A204.1 (cell line): Measurements from ENCODE around the gene APOD.
"Not testable (repeated sequence)": the region's sequence is repeated elsewhere in the genome, so short reads cannot be mapped to it uniquely, and the experiment has no call there.

Experiments used
- FAIRE-seq: peaks from 2 replicates; lab custom pipeline; 2012; peaks lifted over from hg19 to GRCh38; lab: Jason Lieb, UNC

Gene APOD

GRCh38 chr3:195617784-195618659 lies 34.3 kb upstream of the APOD start:
- FAIRE-seq = not testable (repeated sequence)

- not testable (repeated sequence) for FAIRE-seq
These were observed 33.4 kb upstream of the APOD start for GRCh38 chr3:195617134-195617533.

GRCh38 chr3:195616681-195617080 lies 32.9 kb upstream of the APOD start:
- FAIRE-seq = no peak

GRCh38 chr3:195615952-195616537 lies 32.3 kb upstream of the APOD start:
- not testable (repeated sequence) for FAIRE-seq

GRCh38 chr3:195614672-195615504 lies 31.1 kb upstream of the APOD start:
- FAIRE-seq = not testable (repeated sequence)

- no peak for FAIRE-seq
These were observed 29.8 kb upstream of the APOD start for GRCh38 chr3:195613468-195614069.

GRCh38 chr3:195612075-195612800 lies 28.5 kb upstream of the APOD start:
- FAIRE-seq = no peak

GRCh38 chr3:195609229-195609628 lies 25.5 kb upstream of the APOD start:
- FAIRE-seq = no peak

GRCh38 chr3:195601785-195602184 lies 18.0 kb upstream of the APOD start:
- not testable (repeated sequence) for FAIRE-seq

- no peak for FAIRE-seq
These were observed 17.6 kb upstream of the APOD start for GRCh38 chr3:195601382-195601781.

GRCh38 chr3:195599926-195600325 lies 16.2 kb upstream of the APOD start:
- FAIRE-seq = not testable (repeated sequence)

GRCh38 chr3:195599516-195599915 lies 15.8 kb upstream of the APOD start:
- FAIRE-seq = not testable (repeated sequence)

GRCh38 chr3:195597848-195598247 lies 14.1 kb upstream of the APOD start:
- FAIRE-seq = no peak

GRCh38 chr3:195597229-195597628 lies 13.5 kb upstream of the APOD start:
- FAIRE-seq = no peak

- FAIRE-seq = no peak
These were observed 13.0 kb upstream of the APOD start for GRCh38 chr3:195596765-195597171.

GRCh38 chr3:195595785-195596531 lies 12.2 kb upstream of the APOD start:
- FAIRE-seq = no peak

GRCh38 chr3:195591852-195592251 lies 8.1 kb upstream of the APOD start:
- FAIRE-seq = no peak

- no peak for FAIRE-seq
These were observed 7.5 kb upstream of the APOD start for GRCh38 chr3:195591220-195591619.

- not testable (repeated sequence) for FAIRE-seq
These were observed 6.6 kb upstream of the APOD start for GRCh38 chr3:195590381-195590780.

- FAIRE-seq = not testable (repeated sequence)
These were observed 6.1 kb upstream of the APOD start for GRCh38 chr3:195589796-195590195.

GRCh38 chr3:195587824-195588223 lies 4.1 kb upstream of the APOD start:
- FAIRE-seq = no peak
